ENCODE results near the gene GYPC.

DNA sequence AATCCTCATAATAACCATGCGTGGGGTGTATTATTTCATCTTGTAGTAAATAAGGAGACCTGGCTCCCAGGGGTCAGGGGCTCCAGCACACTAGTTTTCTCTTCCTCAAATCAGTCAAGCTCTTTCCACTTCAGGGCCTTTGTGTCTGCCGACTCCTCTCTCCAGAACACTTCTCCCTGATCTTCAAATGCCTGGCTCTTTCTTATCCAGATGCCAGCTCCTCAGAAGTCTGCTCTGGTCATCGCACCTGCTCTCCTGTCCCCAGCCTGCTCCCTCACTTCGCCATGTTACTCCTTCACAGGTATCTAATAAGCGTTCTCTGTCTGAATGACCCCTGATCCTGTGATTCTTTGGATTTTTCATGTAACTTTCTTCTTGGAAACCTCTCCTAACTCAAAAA, 62.0 kb downstream of the GYPC start:
- TF ChIP-seq FOXK1 (CRISPR knock-in tag; IDR thresholded peaks at IDR 0.05) (no peak), ZNF121 (CRISPR knock-in tag; IDR thresholded peaks at IDR 0.05) (no peak), ZNF263 (CRISPR knock-in tag; IDR thresholded peaks at IDR 0.05; ENCODE audit: low read depth) (no peak), EMX1 (CRISPR knock-in tag; IDR thresholded peaks at IDR 0.05) (no peak), SP1 (CRISPR knock-in tag; conservative IDR thresholded peaks at IDR 0.05) (no peak)
- TF ChIP-seq, protein P1, sequence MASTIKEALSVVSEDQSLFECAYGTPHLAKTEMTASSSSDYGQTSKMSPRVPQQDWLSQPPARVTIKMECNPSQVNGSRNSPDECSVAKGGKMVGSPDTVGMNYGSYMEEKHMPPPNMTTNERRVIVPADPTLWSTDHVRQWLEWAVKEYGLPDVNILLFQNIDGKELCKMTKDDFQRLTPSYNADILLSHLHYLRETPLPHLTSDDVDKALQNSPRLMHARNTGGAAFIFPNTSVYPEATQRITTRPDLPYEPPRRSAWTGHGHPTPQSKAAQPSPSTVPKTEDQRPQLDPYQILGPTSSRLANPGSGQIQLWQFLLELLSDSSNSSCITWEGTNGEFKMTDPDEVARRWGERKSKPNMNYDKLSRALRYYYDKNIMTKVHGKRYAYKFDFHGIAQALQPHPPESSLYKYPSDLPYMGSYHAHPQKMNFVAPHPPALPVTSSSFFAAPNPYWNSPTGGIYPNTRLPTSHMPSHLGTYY (CRISPR knock-in tag; IDR thresholded peaks at IDR 0.05), result no peak
- TF ChIP-seq, protein P2, sequence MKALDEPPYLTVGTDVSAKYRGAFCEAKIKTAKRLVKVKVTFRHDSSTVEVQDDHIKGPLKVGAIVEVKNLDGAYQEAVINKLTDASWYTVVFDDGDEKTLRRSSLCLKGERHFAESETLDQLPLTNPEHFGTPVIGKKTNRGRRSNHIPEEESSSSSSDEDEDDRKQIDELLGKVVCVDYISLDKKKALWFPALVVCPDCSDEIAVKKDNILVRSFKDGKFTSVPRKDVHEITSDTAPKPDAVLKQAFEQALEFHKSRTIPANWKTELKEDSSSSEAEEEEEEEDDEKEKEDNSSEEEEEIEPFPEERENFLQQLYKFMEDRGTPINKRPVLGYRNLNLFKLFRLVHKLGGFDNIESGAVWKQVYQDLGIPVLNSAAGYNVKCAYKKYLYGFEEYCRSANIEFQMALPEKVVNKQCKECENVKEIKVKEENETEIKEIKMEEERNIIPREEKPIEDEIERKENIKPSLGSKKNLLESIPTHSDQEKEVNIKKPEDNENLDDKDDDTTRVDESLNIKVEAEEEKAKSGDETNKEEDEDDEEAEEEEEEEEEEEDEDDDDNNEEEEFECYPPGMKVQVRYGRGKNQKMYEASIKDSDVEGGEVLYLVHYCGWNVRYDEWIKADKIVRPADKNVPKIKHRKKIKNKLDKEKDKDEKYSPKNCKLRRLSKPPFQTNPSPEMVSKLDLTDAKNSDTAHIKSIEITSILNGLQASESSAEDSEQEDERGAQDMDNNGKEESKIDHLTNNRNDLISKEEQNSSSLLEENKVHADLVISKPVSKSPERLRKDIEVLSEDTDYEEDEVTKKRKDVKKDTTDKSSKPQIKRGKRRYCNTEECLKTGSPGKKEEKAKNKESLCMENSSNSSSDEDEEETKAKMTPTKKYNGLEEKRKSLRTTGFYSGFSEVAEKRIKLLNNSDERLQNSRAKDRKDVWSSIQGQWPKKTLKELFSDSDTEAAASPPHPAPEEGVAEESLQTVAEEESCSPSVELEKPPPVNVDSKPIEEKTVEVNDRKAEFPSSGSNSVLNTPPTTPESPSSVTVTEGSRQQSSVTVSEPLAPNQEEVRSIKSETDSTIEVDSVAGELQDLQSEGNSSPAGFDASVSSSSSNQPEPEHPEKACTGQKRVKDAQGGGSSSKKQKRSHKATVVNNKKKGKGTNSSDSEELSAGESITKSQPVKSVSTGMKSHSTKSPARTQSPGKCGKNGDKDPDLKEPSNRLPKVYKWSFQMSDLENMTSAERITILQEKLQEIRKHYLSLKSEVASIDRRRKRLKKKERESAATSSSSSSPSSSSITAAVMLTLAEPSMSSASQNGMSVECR (CRISPR knock-in tag; IDR thresholded peaks at IDR 0.05; ENCODE audit: borderline replicate concordance), result no peak
- TF ChIP-seq, protein P3, sequence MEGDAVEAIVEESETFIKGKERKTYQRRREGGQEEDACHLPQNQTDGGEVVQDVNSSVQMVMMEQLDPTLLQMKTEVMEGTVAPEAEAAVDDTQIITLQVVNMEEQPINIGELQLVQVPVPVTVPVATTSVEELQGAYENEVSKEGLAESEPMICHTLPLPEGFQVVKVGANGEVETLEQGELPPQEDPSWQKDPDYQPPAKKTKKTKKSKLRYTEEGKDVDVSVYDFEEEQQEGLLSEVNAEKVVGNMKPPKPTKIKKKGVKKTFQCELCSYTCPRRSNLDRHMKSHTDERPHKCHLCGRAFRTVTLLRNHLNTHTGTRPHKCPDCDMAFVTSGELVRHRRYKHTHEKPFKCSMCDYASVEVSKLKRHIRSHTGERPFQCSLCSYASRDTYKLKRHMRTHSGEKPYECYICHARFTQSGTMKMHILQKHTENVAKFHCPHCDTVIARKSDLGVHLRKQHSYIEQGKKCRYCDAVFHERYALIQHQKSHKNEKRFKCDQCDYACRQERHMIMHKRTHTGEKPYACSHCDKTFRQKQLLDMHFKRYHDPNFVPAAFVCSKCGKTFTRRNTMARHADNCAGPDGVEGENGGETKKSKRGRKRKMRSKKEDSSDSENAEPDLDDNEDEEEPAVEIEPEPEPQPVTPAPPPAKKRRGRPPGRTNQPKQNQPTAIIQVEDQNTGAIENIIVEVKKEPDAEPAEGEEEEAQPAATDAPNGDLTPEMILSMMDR (IDR thresholded peaks at IDR 0.05), result no peak
- TF ChIP-seq, protein P4, sequence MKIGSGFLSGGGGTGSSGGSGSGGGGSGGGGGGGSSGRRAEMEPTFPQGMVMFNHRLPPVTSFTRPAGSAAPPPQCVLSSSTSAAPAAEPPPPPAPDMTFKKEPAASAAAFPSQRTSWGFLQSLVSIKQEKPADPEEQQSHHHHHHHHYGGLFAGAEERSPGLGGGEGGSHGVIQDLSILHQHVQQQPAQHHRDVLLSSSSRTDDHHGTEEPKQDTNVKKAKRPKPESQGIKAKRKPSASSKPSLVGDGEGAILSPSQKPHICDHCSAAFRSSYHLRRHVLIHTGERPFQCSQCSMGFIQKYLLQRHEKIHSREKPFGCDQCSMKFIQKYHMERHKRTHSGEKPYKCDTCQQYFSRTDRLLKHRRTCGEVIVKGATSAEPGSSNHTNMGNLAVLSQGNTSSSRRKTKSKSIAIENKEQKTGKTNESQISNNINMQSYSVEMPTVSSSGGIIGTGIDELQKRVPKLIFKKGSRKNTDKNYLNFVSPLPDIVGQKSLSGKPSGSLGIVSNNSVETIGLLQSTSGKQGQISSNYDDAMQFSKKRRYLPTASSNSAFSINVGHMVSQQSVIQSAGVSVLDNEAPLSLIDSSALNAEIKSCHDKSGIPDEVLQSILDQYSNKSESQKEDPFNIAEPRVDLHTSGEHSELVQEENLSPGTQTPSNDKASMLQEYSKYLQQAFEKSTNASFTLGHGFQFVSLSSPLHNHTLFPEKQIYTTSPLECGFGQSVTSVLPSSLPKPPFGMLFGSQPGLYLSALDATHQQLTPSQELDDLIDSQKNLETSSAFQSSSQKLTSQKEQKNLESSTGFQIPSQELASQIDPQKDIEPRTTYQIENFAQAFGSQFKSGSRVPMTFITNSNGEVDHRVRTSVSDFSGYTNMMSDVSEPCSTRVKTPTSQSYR (CRISPR knock-in tag; IDR thresholded peaks at IDR 0.05), result no peak
- TF ChIP-seq, protein P5, sequence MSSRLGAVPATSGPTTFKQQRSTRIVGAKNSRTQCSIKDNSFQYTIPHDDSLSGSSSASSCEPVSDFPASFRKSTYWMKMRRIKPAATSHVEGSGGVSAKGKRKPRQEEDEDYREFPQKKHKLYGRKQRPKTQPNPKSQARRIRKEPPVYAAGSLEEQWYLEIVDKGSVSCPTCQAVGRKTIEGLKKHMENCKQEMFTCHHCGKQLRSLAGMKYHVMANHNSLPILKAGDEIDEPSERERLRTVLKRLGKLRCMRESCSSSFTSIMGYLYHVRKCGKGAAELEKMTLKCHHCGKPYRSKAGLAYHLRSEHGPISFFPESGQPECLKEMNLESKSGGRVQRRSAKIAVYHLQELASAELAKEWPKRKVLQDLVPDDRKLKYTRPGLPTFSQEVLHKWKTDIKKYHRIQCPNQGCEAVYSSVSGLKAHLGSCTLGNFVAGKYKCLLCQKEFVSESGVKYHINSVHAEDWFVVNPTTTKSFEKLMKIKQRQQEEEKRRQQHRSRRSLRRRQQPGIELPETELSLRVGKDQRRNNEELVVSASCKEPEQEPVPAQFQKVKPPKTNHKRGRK (CRISPR knock-in tag; IDR thresholded peaks at IDR 0.05; ENCODE audit: borderline replicate concordance), result no peak
- TF ChIP-seq, protein P6, sequence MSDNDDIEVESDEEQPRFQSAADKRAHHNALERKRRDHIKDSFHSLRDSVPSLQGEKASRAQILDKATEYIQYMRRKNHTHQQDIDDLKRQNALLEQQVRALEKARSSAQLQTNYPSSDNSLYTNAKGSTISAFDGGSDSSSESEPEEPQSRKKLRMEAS (CRISPR knock-in tag; IDR thresholded peaks at IDR 0.05), result no peak
- TF ChIP-seq, protein P7, sequence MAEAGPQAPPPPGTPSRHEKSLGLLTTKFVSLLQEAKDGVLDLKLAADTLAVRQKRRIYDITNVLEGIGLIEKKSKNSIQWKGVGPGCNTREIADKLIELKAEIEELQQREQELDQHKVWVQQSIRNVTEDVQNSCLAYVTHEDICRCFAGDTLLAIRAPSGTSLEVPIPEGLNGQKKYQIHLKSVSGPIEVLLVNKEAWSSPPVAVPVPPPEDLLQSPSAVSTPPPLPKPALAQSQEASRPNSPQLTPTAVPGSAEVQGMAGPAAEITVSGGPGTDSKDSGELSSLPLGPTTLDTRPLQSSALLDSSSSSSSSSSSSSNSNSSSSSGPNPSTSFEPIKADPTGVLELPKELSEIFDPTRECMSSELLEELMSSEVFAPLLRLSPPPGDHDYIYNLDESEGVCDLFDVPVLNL (CRISPR knock-in tag; IDR thresholded peaks at IDR 0.05; ENCODE audit: borderline replicate concordance, low read depth), result no peak
- TF ChIP-seq, protein P8, sequence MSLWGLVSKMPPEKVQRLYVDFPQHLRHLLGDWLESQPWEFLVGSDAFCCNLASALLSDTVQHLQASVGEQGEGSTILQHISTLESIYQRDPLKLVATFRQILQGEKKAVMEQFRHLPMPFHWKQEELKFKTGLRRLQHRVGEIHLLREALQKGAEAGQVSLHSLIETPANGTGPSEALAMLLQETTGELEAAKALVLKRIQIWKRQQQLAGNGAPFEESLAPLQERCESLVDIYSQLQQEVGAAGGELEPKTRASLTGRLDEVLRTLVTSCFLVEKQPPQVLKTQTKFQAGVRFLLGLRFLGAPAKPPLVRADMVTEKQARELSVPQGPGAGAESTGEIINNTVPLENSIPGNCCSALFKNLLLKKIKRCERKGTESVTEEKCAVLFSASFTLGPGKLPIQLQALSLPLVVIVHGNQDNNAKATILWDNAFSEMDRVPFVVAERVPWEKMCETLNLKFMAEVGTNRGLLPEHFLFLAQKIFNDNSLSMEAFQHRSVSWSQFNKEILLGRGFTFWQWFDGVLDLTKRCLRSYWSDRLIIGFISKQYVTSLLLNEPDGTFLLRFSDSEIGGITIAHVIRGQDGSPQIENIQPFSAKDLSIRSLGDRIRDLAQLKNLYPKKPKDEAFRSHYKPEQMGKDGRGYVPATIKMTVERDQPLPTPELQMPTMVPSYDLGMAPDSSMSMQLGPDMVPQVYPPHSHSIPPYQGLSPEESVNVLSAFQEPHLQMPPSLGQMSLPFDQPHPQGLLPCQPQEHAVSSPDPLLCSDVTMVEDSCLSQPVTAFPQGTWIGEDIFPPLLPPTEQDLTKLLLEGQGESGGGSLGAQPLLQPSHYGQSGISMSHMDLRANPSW (CRISPR knock-in tag; conservative IDR thresholded peaks at IDR 0.05; ENCODE audit: low read depth), result no peak
